Hepatocyte (in vitro differentiated cells): Measurements from ENCODE around the gene INHBC.

Experiments used
- CTCF ChIP-seq: fragments of 200-600 bp; sonication (generic); IDR thresholded peaks from 2 replicates; pipeline ENCODE4 v1.5.1; 2016; ENCODE audit warnings: antibody characterized with exemption, mild to moderate bottlenecking; ENCODE audit not compliant: poor library complexity
- EZH2 ChIP-seq: fragments of 200-600 bp; sonication (generic); IDR thresholded peaks from 2 replicates; pipeline ENCODE4 v1.6.1; 2016; ENCODE audit warnings: antibody characterized with exemption, mild to moderate bottlenecking, borderline replicate concordance

- TF ChIP-seq CTCF (no peak), EZH2 (no peak)
These were observed at the start of gene INHBC for GRCh38 chr12:57434517-57435223.
